ENCODE results near the gene S100A1. TPM values are rescaled to one million over a fixed set of nuclear protein-coding genes. Genes with fewer than 3 reads are reported as not detected.

The S100A1 gene
- total RNA-seq = not detected in 2 replicates

DNA sequence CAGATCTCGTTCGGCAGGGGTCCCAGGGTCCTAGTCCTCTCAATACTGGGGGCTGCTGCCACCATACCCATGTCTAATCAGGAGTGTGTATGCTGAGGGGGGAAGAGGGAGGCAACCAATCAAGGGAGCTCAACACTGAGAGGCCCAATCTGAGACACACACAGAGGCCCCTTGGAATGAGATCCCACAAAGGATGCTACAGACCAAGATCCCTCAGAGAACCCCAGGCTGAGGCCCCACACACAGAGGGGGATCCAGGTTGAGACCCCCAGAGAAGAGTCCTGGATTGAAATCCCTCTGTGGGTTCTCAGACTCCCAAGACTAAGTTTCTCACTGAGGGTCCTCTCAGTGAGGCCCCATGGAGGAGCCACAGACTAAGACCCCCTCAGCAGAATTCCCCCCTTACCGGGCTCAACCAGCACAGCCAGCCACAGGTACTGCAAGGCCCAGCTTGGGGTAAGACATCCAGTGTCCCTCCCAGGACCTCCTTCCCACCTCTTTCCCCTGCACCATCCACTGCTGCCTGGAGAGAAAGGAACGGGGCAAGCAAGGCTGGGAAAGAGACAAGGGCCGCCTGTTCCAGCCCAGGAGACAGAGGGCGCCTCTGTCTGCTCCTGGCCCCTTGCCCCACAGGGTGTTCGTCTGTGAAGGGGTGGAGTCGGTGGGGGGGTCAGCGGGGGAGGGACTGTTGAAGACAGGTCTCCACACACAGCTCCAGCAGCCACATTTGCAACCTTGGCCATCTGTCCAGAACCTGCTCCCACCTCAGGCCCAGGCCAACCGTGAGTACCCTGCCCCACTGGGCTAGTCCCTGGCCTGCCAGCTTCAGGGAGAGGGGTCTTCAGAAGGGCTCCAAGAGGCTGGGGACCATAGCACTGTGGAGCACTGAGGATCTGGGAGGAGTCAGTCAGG, at the start of gene S100A1:
Gene S100A1, plus strand, starts transcription at position 720 of the 912 bp plus-strand sequence. CDS start 2,088 bp downstream, outside the sequence.

GRCh38 chr1:153612755-153613331, 15.4 kb upstream of the S100A1 start, which contains the start of gene S100A16:
S100A16 (minus strand) TSS chr1:153613137; CDS start chr1:153608151, 4,986 bp downstream.

GRCh38 chr1:153616144-153616916, 11.9 kb upstream of the S100A1 start, which contains the start of gene S100A14:
S100A14 (minus strand) TSS chr1:153616325; CDS start chr1:153615858, 467 bp downstream.

GRCh38 chr1:153626904-153627714, 1.1 kb upstream of the S100A1 start, which contains the start of gene S100A13:
S100A13 (minus strand) TSS chr1:153627505; CDS start chr1:153626472, 1,033 bp downstream.

DNA sequence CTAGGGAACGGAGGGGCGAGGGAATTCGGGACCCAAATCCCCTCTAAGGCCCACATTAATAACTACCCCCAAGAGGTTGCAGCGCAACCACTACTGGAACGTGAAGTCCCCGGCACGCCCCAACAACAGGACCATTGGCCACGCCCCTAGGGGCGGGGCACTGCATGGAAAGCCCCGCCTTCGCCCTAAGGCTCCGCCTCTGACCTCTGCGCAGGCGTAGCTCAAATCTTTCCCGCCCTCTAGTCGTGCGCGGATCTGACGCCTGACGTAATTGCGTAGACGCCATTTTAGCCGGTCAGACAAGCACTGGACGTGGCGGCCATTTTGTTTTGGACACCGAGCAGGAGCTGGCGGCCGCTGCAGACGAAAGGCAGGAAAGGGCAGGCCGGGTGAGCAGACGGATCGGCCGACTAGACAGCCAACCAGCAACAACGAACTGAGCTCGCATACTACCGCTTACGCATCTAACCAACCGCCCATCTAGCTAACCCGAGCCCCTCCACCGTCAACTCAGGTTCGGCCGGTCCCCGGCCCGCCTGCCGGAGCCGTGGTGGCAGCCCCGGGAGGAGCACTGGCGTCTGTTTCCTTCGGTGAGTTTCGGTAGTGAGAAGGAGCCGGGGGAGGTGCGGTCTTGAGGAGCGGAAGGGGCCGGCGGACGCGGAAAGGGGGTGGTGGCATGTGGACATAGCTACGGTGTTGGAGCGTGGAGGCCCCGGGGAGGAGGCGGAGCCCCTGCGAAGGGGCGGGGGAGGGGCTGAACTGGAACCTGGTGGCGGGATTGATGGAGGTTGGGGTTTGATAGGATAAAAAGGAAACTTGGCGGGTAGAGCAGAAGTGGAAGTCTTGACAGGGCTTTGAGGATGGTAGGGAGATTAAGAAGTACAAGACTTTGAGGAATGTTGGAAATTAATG, 5.8 kb downstream of the S100A1 start, which contains the start of gene CHTOP:
Gene CHTOP, plus strand, starts transcription at position 313 of the 912 bp plus-strand sequence. CDS start 2,523 bp downstream, outside the sequence.

DNA sequence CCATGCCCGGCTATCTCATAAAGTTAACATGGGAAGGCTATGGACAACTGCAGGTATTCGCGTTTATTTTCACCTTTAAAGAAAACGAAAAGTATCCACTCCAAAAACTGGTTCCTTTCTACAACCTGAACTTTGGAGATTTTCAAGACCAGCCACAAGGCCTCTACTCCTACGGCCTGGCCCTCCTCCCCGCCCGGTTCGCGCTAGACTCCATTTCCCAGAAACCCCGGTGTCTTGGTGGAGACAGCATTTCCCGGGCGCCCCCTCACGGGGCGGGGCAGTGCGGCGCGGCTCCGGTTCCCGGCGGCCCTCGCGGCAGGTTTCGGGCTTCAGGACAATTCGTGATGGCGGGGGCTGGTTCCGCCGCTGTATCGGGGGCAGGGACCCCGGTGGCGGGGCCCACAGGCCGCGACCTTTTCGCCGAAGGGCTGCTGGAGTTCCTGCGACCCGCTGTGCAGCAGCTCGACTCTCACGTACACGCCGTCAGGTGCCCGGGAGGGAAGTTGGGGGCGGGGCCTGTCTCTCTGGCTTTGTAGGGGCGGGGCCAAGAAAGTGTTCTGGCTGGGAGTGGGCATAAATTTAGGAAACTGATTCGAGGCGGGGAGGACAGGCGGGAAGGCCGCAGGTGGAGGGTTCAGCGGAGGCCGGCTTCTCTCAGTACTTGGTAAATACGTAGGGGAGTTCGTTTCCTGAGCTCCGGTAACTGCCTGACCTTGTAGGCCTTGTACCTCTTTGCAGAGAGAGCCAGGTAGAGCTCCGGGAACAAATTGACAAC, 30.4 kb downstream of the S100A1 start, which contains the start of gene SNAPIN:
Gene SNAPIN, plus strand, starts transcription at position 304 of the 775 bp plus-strand sequence. Its CDS starts 41 bp downstream, at position 345.

DNA sequence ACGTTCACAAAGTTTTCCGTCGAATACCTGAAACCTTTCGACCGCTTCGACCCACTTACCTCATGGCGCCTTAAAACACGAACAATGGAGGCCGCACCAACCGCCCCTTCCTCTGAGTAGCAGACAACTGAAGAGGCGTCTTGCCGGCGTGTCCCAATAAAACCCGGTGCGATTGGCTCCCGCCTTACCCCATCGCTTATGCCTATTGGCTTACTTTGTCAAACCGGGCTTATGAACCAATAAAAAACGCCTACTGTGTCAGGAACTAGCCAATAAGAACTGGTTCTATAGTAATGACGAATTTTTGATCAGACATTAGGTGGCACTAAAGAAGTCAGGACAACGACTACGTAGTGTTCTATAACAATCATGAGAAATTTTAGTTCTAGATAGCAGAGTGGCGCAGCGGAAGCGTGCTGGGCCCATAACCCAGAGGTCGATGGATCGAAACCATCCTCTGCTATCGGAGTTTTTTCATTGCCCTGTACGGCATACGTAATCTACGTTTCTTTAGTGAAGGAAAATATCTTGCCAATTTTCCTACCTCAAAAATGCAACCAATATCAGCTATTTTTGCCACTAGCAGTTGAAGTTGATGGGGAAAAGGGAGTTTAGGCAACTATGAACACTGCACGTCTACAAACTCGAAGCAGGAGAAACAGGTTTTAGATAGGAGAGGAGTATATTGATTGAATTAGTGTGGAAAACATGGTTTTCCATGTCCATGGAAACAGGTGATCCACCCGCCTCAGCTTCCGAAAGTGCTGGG, 42.8 kb downstream of the S100A1 start, which contains the start of gene ILF2:
Gene ILF2, minus strand, starts transcription at position 135 of the 769 bp plus-strand sequence. Its CDS starts 71 bp downstream, at position 64.

GRCh38 chr1:153678519-153679336, 50.5 kb downstream of the S100A1 start, which contains the start of gene NPR1:
NPR1 (plus strand) TSS chr1:153678688; CDS start chr1:153679109, 421 bp downstream.

Other genes with a start within 250 kb of the S100A1 start
- not detected in 2 replicates for gene S100A8, start 237.4 kb upstream of the S100A1 start, total RNA-seq
- not detected in 2 replicates for gene S100A7A, start 211.9 kb upstream of the S100A1 start, total RNA-seq
- gene S100A7, start 167.8 kb upstream of the S100A1 start, total RNA-seq = not detected in 2 replicates
- 1,072 and 1,519 TPM in 2 replicates for gene S100A6, start 92.4 kb upstream of the S100A1 start, total RNA-seq
- gene S100A5, start 87.5 kb upstream of the S100A1 start, total RNA-seq = 0.66 TPM in 1 of 2 replicates, not detected in the other
- gene S100A4, start 82.6 kb upstream of the S100A1 start, total RNA-seq = 31.4 and 82.6 TPM in 2 replicates
- 2.2 and 3.3 TPM in 2 replicates for gene S100A3, start 79.2 kb upstream of the S100A1 start, total RNA-seq
- 1.00 and 2.4 TPM in 2 replicates for gene S100A2, start 62.6 kb upstream of the S100A1 start, total RNA-seq
- 242 and 566 TPM in 2 replicates for gene S100A16, start 15.3 kb upstream of the S100A1 start, total RNA-seq
- 0.22 TPM in 1 of 2 replicates, not detected in the other for gene S100A14, start 12.1 kb upstream of the S100A1 start, total RNA-seq
- gene S100A13, start 929 bp upstream of the S100A1 start, total RNA-seq = 152 and 193 TPM in 2 replicates
- 33.6 and 34.3 TPM in 2 replicates for gene CHTOP, start 5.6 kb downstream of the S100A1 start, total RNA-seq
- gene SNAPIN, start 30.3 kb downstream of the S100A1 start, total RNA-seq = 58.0 and 58.9 TPM in 2 replicates
- gene ILF2, start 42.6 kb downstream of the S100A1 start, total RNA-seq = 201 and 320 TPM in 2 replicates
- 1.1 and 4.1 TPM in 2 replicates for gene NPR1, start 50.3 kb downstream of the S100A1 start, total RNA-seq
- 35.7 and 43.2 TPM in 2 replicates for gene INTS3, start 99.6 kb downstream of the S100A1 start, total RNA-seq
- gene SLC27A3, start 147.0 kb downstream of the S100A1 start, total RNA-seq = 6.6 and 13.0 TPM in 2 replicates